ENCODE data around the gene TMEM271. TPM values are rescaled to one million over a fixed set of nuclear protein-coding genes. Genes with fewer than 3 reads are reported as not detected.

The TMEM271 gene
- total and polyA plus RNA-seq, 2 experiments from 2014 or later: not detected

GRCh38 chr4:572594-572993 is 3.5 kb downstream of the TMEM271 start:
- H3K36me3 ChIP-seq (replicated peaks; ENCODE audit: insufficient read depth, low read depth): no peaks in the 10 kb centered on the region
- no peaks in the 10 kb centered on the region for H3K4me1 ChIP-seq (ENCODE audit: insufficient read depth)
- no peak overlapping the region for H3K4me3 ChIP-seq
- peaks cover 44% of the 10 kb centered on the region for H3K27me3 ChIP-seq
- no peak overlapping the region for H3K27ac ChIP-seq
- H2AFZ ChIP-seq: no peak overlapping the region
- no peaks in the 10 kb centered on the region for H3K9me3 ChIP-seq (ENCODE audit: low read depth)
- no peak overlapping the region for H3K4me2 ChIP-seq
- no peaks in the 10 kb centered on the region for H3K79me2 ChIP-seq
- no peaks in the 10 kb centered on the region for H3K9me2 ChIP-seq (replicated peaks; ENCODE audit: insufficient read depth)
- H4K20me1 ChIP-seq (ENCODE audit: insufficient read depth, poor library complexity, severe bottlenecking): no peaks in the 10 kb centered on the region
- TF ChIP-seq, protein P1, sequence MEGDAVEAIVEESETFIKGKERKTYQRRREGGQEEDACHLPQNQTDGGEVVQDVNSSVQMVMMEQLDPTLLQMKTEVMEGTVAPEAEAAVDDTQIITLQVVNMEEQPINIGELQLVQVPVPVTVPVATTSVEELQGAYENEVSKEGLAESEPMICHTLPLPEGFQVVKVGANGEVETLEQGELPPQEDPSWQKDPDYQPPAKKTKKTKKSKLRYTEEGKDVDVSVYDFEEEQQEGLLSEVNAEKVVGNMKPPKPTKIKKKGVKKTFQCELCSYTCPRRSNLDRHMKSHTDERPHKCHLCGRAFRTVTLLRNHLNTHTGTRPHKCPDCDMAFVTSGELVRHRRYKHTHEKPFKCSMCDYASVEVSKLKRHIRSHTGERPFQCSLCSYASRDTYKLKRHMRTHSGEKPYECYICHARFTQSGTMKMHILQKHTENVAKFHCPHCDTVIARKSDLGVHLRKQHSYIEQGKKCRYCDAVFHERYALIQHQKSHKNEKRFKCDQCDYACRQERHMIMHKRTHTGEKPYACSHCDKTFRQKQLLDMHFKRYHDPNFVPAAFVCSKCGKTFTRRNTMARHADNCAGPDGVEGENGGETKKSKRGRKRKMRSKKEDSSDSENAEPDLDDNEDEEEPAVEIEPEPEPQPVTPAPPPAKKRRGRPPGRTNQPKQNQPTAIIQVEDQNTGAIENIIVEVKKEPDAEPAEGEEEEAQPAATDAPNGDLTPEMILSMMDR (IDR thresholded peaks at IDR 0.05; ENCODE audit: poor library complexity): no peak
- no peak for TF ChIP-seq EZH2phosphoT487 (IDR thresholded peaks at IDR 0.05; ENCODE audit: low read depth, severe bottlenecking, unreplicated experiment)
- no peak for TF ChIP-seq EZH2 (IDR thresholded peaks at IDR 0.05; ENCODE audit: borderline replicate concordance)
- DNase-seq (ENCODE audit: low spot score): no peak
- WGBS (ENCODE audit: low lambda C conversion rate, missing lambda C conversion rate): 84% methylated on average over 6 of the region's 6 CpGs

GRCh38 chr4:571838-572572 is 4.1 kb downstream of the TMEM271 start:
- Histone ChIP-seq H3K4me1 (ENCODE audit: insufficient read depth) (no peaks in the 10 kb centered on the region), H3K27me3 (peaks cover 38% of the 10 kb centered on the region)
- TF ChIP-seq, protein P1 (IDR thresholded peaks at IDR 0.05; ENCODE audit: poor library complexity): no peak
- no peak for TF ChIP-seq EZH2phosphoT487 (IDR thresholded peaks at IDR 0.05; ENCODE audit: low read depth, severe bottlenecking, unreplicated experiment)
- TF ChIP-seq EZH2 (IDR thresholded peaks at IDR 0.05; ENCODE audit: borderline replicate concordance): no peak

GRCh38 chr4:570754-571153 is 5.3 kb downstream of the TMEM271 start:
- no peak overlapping the region for H2AFZ ChIP-seq
- no peak for DNase-seq (ENCODE audit: low spot score)
- H3K79me2 ChIP-seq: no peaks in the 10 kb centered on the region
- no peaks in the 10 kb centered on the region for H3K9me3 ChIP-seq (ENCODE audit: low read depth)
- no peaks in the 10 kb centered on the region for H3K9me2 ChIP-seq (replicated peaks; ENCODE audit: insufficient read depth)
- H3K27me3 ChIP-seq: peaks cover 34% of the 10 kb centered on the region
- no peak overlapping the region for H3K27ac ChIP-seq
- TF ChIP-seq EZH2 (IDR thresholded peaks at IDR 0.05; ENCODE audit: borderline replicate concordance) (no peak), EZH2phosphoT487 (IDR thresholded peaks at IDR 0.05; ENCODE audit: low read depth, severe bottlenecking, unreplicated experiment) (no peak)
- TF ChIP-seq, protein P1 (IDR thresholded peaks at IDR 0.05; ENCODE audit: poor library complexity): no peak
- H4K20me1 ChIP-seq (ENCODE audit: insufficient read depth, poor library complexity, severe bottlenecking): no peaks in the 10 kb centered on the region
- WGBS (ENCODE audit: low lambda C conversion rate, missing lambda C conversion rate): 85% methylated on average over 11 of the region's 11 CpGs
- H3K4me3 ChIP-seq: no peak overlapping the region
- H3K36me3 ChIP-seq (replicated peaks; ENCODE audit: insufficient read depth, low read depth): no peaks in the 10 kb centered on the region
- H3K4me1 ChIP-seq (ENCODE audit: insufficient read depth): no peaks in the 10 kb centered on the region
- H3K4me2 ChIP-seq: no peak overlapping the region

More at GRCh38 chr4:571838-572572, 4.1 kb downstream of the TMEM271 start:
- no peak for DNase-seq (ENCODE audit: low spot score)
- Histone ChIP-seq H3K79me2 (no peaks in the 10 kb centered on the region), H3K4me2 (no peak overlapping the region), H3K4me3 (no peak overlapping the region), H3K27ac (no peak overlapping the region), H4K20me1 (ENCODE audit: insufficient read depth, poor library complexity, severe bottlenecking) (no peaks in the 10 kb centered on the region), H3K36me3 (replicated peaks; ENCODE audit: insufficient read depth, low read depth) (no peaks in the 10 kb centered on the region), H3K9me3 (ENCODE audit: low read depth) (no peaks in the 10 kb centered on the region), H3K9me2 (replicated peaks; ENCODE audit: insufficient read depth) (no peaks in the 10 kb centered on the region), H2AFZ (no peak overlapping the region)
- WGBS (ENCODE audit: low lambda C conversion rate, missing lambda C conversion rate): 83% methylated on average over 27 of the region's 29 CpGs
